GM12874 (cell line): ENCODE data around the gene FATE1.

ENCODE experiments used
- CTCF ChIP-seq: IDR thresholded peaks from 2 replicates; pipeline ENCODE4 v1.5.1; 2011; ENCODE audit warnings: low read depth, mild to moderate bottlenecking, control low read depth, low read length, moderate library complexity; ENCODE audit not compliant: insufficient read depth

FATE1 gene

DNA sequence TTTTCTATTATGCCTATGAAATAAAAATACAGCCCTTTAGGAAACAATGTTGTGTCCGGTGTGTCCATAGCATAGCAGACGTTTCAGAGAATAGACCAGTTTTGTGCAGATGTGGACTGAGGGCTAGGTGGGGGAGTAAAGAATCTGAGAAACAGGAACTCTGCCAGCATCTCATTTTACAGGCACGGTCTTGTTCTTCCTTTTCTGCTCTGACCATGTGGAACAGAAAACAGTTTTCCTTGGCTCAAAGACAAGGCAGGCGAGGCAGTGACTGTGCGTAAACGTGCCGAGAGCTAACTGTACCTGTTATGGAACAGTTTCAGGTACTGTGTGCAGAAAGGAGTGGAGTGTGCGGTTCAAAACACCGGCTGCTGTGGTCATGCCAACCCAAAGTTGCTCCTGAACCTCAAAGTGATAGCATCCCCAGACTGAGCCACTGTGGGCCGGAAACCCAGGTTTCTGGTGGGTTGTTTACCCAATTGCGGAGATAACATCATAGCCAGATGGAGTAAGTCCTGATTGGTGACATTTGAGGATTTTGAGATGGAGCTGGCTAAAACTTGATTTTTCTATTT is 38.9 kb downstream of the FATE1 start:
- no peak for TF ChIP-seq CTCF

DNA sequence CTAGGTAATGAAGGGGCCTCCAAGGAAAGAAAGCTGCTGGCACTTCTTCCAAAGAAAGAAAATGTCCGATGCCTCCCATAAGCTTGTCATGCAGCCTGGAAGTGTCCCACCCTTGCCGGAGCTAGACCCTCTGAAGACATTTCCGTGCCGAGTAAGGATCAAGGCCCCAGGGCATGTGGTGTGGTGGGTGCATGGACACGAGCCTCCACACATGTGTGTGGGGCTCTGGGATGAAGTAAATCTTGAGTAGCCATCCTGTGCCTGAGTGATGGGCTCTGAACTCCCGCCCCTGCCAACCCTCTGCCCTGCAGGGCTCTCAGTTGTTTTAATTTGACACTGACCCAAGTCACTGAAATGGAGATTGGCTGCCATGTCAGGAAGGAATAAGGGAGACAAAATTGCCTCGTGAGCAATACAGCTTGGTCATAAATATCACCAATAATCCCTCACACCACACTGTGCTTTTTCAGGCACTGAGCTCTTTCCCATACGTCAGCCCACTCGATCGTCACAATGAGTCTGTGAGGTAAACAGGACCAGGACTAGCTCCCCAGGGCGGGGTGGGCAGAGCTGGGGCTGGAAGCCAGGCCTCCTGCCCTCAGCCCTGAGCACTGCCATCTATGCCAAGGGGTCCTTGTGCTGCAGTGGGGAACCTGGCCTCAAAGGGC is 43.3 kb downstream of the FATE1 start:
- TF ChIP-seq CTCF = no peak

- TF ChIP-seq CTCF = no peak
Measured at GRCh38 chrX:151762802-151763201, 47.0 kb downstream of the FATE1 start.

- TF ChIP-seq CTCF = no peak
Measured at GRCh38 chrX:151763711-151764110, 47.9 kb downstream of the FATE1 start.

DNA sequence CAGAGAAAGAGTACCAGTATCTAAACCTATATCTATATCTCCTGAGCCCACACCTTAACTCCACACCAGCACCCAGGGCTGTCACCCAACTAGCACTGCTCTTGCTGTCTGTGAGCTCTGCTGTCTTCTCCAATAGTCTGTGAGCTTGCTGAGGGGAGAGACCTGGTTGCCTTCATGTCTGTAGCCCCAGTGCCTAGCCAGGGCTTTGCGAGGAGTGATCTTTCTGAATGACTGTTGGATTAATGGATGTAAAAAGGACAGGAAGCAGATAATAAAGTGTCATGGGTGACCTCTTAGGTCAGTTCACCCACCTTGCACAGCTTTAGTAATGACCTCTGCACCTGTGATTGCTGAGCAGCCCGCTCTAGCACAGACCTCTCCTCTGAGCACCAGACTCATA is 49.2 kb downstream of the FATE1 start:
- TF ChIP-seq CTCF = no peak

DNA sequence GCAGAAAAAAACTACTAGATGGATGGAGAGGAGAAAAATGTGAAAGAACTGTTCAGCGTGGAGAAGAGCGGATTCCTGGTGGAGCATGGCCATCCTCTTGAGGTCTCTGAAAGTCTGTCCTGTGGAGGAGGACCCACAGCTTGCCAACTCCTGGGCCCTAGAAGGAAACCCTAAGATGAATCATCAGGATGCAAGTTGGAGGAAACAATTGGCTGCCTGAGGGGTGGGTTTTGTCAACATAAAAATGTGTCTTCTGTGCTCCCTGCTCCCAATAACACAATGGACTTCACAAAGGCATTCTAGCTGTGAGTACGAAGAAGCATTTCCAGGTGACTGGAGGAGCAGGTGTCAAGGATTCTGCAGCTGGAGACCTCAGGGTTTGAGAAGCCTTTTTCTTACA is 55.9 kb downstream of the FATE1 start:
- no peak for TF ChIP-seq CTCF
